Testis (tissue), 2 donors: Measurements from ENCODE around the gene FAM174A.

Source experiments
- CTCF ChIP-seq, 3 experiments: fragments of 450-650 bp in 2 of 3; fragments of 200-600 bp in 1 of 3; sonication (generic) in 1 of 3; IDR thresholded peaks; one replicate each; pipeline ENCODE4 v1.5.1; 2016 to 2019; ENCODE audit warnings: antibody characterized with exemption in 3 of 3, mild to moderate bottlenecking in 2 of 3, moderate library complexity in 1 of 3
- POLR2A ChIP-seq: fragments of 450-650 bp; IDR thresholded peaks from one replicate; pipeline ENCODE4 v1.6.1; 2017; ENCODE audit warnings: antibody characterized with exemption, mild to moderate bottlenecking, moderate library complexity

- TF ChIP-seq CTCF (IDR thresholded peaks at IDR 0.05) (no peak), POLR2A (no peak)
Observed at GRCh38 chr5:100584889-100585288, 49.7 kb downstream of the FAM174A start.
